GF-D8 (cell line): Measurements from ENCODE around the gene CCDC191.

Experiments
- DNase-seq: peaks from one replicate; lab custom pipeline; 2025; lab: John Stamatoyannopoulos, UW

The CCDC191 gene

DNA sequence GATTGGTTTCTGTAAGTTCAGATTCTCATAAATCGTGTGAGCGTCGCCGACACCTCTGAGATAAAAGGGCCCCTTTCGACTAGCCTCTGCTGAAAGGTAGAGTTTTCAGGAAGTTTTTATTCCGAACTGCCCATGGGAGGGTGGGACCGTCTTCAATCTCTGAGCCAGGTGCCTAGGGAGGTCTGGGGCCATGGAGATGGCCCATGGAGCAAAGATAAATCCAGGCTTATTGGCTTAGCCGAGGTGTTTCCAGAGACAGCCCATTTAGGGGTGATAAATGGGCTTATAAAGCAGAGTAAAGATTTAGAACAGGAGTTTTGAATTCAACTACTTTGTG, 653 bp upstream of the CCDC191 start:
- no peak for DNase-seq

DNA sequence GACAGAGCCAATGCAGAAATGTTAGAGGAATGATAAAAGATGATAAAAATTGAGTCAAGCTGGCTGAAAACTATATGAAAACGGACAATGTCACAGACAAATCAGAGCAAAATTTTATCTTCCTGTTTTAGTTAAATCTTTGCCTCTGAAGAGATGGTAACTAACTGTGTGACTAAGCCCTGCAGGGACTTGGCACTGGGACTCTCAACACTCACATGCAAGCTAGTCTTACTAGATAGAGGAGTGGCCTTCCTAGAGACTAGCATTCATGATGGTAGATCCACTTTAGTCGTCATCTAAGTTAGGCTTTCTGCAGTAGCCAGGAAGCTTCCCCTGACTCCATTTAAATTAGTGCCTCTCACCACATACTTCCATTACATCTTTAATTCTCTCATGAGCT, 4.1 kb downstream of the CCDC191 start:
- no peak for DNase-seq

DNA sequence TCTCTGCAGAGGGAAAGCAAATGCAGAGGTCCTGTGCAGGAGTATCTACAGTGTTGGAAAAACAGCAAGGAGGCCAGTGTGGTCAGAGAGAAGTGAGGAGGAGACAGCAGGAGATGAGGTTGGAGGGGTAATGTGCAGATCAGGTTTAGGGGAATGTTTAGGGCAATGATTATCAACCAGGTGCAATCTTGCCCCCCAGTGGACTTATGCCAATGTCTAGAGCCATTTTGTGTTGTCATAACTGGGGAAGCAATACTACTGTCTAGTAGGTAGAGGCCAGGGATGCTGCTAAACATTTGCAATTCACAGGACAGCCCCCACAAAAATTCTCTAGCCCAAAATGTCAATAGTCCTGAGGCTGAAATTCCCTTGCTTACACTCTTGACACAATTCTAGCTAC, 13.1 kb downstream of the CCDC191 start:
- no peak for DNase-seq

DNA sequence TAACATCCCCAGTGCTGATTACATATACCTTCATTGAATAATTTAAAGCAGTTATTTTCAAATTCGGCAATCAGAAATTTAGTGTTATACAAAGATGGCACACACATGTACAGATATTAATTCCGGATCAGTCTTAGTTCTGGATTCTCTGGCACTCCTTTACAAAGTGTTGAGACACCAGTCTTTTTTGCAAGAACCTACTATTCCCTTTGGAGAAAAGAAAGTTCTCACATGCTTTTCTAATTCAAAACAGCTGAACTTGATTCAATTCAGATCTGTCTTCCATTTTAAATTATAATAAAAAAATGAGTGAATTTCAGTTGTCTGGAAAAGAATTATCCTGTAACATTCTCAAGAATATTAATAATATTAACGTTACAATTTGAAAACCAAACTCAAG, 20.4 kb downstream of the CCDC191 start:
- DNase-seq = no peak

DNA sequence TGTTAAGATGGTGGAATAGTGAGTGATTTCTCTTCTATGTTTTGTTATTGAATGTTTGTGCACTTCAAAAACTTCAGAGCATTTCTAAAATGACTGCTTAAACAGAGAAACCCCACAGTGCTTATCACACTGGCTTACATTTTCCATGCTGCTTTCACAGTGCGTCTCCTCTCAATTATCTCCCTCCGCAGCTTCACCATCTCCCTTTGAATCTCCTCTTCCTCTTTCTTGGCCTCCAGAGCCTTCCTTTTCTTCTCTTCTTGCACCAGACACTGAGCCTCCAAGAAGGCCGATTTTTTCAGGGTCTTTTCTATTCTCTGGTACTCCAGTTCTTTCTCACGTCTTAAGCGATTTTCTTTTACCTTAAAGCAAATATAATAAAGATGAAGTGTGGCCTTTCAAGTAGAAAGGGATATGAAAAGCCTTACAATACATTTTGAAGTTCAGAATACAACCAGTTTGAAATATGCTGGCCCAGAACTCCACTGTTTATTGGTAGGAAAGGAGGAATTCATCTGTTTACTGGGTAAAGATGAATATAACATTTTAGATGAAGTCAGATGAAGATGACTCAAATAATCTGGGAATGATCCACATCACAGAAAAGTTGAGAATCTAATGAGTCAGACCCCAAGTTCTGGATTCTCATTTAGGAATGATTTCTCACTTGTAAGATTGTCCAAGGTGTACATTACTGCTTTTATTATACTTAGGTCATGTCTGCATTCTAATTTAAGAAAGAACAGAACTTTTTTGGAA, 21.4 kb downstream of the CCDC191 start:
- no peak for DNase-seq

DNA sequence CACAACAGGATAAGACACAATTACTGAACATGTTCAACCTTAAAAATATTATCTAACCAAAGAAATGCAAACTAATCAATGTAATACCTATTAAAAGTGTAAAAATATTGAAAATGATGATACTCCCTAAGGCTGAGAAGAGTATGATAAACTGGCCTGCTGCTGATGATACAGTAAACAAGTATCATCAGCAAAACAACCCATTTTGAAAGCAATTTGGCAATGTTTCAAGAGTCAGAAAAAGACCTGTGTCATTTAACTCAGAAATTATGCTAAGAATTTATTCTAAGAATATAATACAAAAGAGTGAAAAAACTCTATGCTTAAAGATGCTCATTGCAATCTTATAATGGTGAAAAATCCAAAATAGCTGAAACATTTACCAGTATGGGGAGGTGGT, 22.1 kb downstream of the CCDC191 start:
- no peak for DNase-seq

DNA sequence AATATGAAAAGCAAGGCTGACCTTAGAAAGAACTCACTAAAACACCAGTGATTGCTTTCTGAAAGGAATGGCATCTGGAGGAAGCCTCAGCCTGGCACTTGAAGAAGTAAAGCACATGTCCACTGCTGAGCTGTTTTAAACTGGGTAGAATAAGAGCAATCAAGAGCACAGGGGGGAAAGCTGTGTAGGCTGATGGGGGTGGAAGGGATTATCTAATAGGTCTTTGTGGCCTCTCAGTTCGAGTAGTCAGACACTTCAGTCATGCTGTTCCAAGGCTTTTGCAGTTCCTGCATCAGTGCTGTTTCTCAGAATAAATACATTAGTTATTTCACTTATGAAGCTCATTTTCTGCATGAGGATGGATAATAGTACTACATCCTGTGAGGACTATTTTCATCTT, 22.6 kb downstream of the CCDC191 start:
- DNase-seq = no peak

DNA sequence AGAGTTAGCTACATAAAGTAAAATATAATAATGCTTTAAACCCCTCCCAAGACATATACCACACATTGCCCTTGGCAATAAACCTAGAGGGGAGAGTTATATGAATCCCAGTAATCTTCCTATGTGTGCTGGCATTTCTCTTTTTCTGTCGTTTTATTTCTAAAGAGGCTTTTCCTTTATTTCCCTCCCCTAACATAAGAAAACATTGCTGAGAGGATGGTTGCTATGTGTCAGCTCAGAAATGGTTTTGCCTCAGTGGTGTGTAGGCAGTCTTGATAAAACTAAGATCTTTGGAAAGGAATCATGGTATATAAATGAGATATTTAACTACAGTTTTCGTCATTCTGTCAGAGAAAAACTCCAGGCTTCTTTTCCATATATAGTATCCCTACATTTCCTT, 30.0 kb downstream of the CCDC191 start:
- no peak for DNase-seq

DNA sequence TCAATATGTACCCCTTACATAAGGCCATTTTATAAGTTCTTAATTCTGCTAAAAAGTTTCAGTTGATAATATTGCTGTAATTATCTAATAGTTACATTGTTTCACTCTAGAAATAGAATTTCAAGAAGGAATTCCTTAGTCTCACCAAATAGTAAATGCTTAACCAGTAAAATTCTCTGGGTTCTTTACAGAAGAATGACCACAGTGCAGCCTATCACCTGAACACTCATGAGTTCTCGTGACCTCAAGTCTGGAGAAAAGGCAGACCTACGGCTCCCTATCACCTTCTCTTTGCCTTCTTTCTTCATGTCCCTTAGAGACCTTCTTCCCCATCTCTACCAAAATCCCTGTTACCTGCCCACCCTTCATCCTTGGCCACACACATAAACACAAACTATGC, 30.9 kb downstream of the CCDC191 start:
- no peak for DNase-seq

DNA sequence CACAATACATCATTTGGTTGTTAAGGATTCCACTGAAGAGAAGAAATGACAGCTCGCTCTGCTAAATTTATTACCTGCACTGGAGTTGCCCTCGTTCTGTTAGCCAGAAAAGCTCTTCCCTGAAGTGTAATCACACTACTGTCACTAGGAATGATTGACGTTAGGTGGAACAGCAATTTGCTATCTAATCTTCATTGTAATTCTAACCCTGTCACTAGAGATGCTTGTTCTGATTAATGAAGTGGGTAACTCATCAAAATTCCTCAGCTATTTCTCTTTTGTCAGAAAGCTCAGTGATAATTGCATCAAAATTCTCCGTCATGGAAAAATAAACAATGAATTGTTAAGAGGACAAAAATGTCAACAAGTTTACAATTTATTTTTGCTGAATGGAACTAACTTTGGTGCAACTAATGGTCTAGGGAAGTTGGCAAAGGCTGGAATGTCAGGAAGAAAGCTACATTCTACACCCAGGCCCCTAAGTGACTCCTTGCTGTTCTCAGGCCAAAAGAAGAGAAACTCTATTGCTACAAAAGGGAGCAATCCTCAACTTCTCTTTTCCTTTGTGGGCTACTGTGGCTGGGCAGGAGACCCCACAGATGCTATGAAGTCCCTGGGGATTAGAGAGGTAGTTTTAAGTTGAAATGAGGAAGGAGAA, 34.1 kb downstream of the CCDC191 start:
- no peak for DNase-seq

DNA sequence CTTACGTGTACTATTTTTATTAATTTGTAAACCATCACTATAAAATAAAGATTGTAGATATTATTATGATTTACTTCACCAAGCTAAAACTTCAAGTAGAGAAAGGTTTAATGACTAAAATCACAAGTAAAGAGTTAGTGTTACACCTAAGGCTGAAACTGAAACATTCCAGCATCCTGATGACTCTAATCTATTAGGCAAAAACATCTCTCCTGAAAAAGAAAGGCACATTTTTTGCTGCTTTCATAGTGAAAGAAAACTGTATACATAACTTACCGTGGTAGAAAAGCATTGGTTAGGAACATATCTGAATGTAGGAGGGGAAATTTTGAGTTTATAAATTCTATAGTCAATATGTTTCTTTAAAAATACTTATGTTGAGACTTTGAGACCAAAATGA, 35.4 kb downstream of the CCDC191 start:
- DNase-seq = no peak

DNA sequence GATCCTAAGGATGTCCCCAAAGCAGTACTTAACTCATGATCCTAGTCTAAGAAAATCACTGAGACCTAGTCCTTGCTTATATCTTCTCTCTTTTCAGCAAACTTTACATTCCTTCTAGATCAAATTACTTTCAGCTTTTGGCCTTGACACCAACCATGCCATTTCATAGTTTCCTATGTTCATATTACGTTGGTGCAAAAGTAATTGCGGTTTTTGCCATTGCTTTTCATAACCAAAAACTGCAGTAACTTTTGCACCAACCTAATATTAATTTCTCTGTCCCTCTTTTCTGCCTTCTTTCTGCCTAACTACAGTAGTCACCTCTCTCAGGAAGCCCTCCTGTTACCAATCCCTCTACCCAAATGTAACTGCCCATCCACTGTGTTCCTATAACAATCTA, 36.8 kb downstream of the CCDC191 start:
- DNase-seq = no peak

DNA sequence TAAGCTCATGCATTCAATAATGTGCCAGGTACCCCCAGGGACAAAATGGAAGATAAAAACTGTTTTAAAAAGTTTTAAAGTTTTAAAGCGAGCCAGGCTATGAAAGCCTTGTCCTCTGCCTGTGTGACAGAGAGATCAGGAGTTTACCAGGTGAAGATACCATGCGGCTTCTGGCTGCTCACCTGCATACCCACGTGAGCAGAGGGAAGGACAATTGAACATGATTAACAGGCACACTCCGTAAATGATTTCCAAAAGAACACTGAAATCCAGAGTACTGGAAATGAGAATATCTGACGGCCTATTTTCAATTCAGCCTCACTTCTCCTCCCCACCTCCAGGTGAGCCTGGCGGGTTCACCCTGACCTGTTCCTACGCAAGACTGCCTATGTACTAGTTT, 42.1 kb downstream of the CCDC191 start:
- no peak for DNase-seq

DNA sequence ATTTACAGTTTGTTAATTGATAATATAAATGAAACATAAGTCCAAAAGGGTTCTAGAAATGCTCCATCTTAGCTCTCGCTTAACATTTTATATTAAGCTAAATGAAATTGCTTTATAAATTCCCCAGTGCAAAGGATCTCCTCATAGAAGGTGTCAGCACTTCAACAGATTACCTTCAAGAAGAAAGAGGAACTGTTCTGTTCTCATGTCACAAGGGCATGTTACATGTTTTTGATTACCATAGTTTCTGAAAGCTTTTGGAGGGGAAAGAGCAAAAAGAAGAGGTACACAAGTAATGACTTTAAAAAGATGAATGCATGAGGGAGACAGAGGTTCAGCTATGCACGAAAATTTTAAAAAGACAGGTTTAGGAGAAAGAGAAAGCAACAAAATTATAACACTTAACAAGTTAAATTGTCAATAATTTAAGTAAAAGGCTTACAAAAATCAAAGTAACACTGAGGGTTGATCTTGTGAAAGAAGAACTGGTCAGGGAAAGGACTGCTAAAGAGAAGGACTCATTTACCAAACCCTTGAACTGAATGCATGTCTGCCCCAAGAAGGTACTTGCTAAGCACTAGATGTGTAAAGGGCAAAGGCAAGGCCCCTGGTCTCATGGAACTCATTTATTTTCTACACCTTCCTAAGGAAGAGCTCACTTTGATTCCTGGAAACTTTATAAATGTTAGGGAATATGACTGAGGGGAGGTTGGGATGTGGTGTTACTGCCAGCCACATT, 45.1 kb downstream of the CCDC191 start:
- DNase-seq = no peak

DNA sequence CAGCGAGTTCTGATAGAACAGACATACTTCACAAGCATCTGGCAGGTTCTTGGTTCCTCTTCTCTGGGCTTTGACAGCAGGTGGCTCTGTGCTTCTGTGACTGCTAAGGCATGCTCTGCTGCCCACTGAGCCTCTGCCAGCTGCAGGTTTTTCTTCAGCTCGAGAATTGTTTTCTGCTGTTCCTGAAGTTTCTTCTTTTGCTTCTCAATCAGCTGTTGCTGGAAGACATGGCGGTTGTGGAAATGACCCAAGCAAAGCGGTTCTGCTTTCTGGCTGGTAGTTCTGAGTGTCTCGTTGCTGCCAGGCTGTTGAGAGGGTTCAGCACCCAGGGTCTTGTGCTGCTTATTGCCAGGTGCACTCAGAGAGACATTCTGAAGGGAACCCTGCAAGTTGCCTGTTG, 50.8 kb downstream of the CCDC191 start:
- DNase-seq = no peak

DNA sequence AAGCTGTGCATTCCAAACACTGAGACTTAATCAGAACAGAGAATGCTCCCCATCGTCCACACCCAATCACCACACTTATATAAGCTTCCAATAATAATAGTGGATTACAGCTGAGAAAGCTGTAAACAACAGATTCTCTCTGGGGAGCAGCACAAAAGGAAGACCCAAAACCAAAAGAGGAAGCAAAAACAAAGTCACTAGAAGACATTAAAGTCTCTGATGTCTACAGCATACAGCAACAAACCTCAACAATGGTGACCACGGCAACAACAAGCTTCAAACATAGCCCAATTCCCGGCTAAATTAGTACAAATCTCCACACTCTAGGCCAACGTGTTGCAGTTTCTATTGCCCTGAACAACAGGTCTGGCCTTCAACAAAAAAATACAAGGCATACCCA, 70.8 kb downstream of the CCDC191 start:
- DNase-seq = no peak

DNA sequence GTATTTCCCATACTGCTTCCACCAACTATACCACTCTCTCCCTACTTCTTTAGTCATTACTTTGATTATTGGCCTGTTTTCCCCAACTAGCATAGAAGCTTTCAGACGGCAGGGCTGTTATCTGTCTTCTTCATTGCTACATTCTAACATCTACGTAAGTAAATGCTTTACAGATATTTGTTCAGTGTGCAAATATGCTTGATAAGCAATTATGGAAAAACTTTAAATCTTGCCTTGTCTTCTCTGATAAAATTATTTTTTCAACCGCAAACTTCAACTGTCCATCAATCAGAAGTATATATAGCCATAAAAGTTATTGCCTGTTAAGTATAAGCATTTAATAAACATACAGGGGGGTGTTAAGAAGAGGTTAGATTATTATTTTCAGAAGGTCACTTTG, 72.8 kb downstream of the CCDC191 start:
- no peak for DNase-seq

DNA sequence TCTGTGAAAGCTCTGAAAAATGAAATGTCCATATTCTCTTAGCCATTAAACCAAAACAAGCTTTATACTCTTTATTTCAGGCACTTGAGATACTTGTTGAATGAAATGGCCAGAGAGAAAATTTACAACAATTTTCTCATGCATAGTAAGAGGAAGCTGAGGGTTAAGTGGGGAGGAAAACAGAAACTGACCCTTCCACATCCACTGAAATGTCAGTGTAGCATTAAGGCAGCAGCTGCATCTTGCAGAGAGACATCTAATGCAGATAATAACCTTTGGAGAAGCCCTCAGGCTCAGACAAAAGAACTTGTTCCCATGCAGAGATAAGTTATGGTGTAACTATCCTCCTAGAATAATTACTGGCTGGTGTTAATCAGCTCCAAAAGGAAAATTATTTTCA, 74.5 kb downstream of the CCDC191 start:
- DNase-seq = no peak

DNA sequence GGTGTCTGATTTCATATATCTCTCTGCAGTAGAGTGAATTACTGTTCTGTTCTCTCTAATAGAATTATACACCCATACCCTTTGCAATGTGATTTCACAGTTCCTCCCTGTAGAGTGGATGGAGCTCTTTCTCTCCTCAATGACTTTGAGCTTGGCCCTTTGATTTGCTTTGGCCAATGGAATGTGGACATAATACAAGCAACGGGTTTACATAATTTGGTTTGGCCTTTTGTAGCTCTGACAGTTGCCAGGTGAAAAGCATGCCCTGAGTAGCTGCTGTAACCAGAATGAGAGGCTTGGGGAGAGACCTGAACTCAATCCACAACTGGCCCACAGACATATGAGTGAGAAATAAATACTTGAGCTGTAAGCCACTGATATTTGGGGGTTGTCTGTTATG, 76.4 kb downstream of the CCDC191 start:
- DNase-seq = no peak

DNA sequence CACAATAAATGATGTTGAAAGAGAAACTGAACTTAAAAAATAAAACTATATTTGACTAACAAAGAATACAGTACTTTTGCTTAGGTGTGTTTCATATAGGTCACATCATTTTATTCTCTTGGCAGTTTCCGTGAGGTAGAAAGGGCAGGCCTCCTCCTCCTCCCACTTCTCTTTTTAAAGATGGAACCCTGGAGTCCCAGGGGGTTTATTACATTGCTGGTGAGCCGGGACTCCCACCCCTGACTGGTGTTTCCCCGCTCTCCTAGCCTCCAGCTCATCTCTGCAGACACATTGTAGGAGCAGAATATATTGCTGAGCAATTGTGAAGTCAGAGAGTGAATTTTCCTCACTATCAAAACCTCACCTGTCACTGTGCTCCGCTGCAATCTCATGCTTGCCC, 78.5 kb downstream of the CCDC191 start:
- DNase-seq = no peak

DNA sequence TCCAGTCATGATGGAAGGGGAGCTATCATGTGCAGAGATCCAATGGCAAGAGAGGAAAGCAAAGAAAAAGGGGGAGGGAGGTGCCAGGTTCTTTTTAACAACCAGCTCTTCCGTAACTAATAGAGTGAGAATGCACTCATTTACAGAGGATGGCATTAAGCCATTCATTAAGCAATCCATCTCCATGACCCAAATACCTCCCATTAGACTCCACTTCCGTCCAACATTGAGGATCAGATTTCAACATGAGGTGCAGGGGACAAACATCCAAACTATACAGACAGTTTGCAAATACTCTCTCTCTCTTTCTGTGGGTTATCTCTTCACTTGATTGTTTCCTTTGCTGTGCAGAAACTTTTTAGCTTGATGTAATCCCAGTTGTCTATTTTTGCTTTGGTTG, 87.3 kb downstream of the CCDC191 start:
- DNase-seq = no peak

DNA sequence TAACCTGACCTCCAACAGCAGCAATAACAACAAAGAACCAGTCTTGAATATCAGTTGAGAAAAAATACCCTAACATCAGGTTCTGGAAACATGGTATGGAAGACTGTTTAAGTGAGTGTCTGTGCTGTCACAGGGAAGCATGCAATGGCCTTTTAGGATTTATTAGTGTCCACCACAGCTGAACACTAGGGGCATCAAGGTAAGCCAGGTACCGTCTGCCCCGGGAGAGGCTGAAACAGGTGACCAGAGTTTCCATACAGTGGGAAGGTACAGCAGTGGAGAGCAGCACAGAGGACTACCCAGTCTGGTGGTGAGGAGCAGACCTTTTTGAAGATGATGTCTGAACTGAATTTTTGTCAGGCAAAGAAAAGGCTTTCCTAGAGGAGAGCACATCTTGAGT, 90.2 kb downstream of the CCDC191 start:
- DNase-seq = no peak

DNA sequence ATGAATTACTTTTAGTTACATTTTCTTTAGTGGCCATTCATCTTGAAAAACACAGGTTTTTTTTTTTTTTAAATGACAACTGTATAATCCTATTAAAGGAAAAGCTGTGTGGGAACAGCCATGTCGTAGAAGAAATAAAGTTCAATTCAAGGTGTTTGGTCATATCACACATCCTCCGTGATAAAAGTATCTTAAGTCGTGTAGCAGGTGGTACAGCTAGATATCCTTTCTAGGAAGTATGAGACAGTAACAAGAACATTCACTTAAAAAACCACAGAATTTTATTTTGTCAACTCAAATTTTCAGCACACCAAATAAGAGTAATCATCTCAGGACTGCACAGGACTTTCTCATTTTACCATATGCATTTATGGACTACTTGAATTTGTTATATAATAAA, 92.4 kb downstream of the CCDC191 start:
- DNase-seq = no peak
